Measurements from ENCODE around the gene GPHN.

Gene GPHN

GRCh38 chr14:66910311-66910840 lies 402.4 kb downstream of the GPHN start:
- FAIRE-seq (no peak), DNase-seq (ENCODE audit: insufficient read length, low spot score) (no peak)

GRCh38 chr14:66916421-66916820 lies 408.5 kb downstream of the GPHN start:
- DNase-seq (ENCODE audit: insufficient read length, low spot score) (no peak), FAIRE-seq (no peak)

GRCh38 chr14:66918527-66918926 lies 410.6 kb downstream of the GPHN start:
- FAIRE-seq = no peak
- no peak for DNase-seq (ENCODE audit: insufficient read length, low spot score)

- DNase-seq (ENCODE audit: insufficient read length, low spot score) (no peak), FAIRE-seq (no peak)
Observed at GRCh38 chr14:66920196-66920595, 412.2 kb downstream of the GPHN start.

- FAIRE-seq (no peak), DNase-seq (ENCODE audit: insufficient read length, low spot score) (no peak)
Observed at GRCh38 chr14:66923251-66923650, 415.3 kb downstream of the GPHN start.

GRCh38 chr14:66939409-66939808 lies 431.5 kb downstream of the GPHN start:
- DNase-seq (ENCODE audit: insufficient read length, low spot score) = no peak
- no peak for FAIRE-seq

- DNase-seq (ENCODE audit: insufficient read length, low spot score) (no peak), FAIRE-seq (no peak)
Observed at GRCh38 chr14:66944872-66945271, 436.9 kb downstream of the GPHN start.

- no peak for FAIRE-seq
- DNase-seq (ENCODE audit: insufficient read length, low spot score) = no peak
Observed at GRCh38 chr14:66955159-66955558, 447.2 kb downstream of the GPHN start.

GRCh38 chr14:66959437-66960050 lies 451.6 kb downstream of the GPHN start:
- no peak for DNase-seq (ENCODE audit: insufficient read length, low spot score)
- FAIRE-seq = no peak

- FAIRE-seq (no peak), DNase-seq (ENCODE audit: insufficient read length, low spot score) (no peak)
Observed at GRCh38 chr14:66965831-66966230, 457.9 kb downstream of the GPHN start.

- DNase-seq (ENCODE audit: insufficient read length, low spot score) (no peak), FAIRE-seq (no peak)
Observed at GRCh38 chr14:66972469-66972868, 464.5 kb downstream of the GPHN start.

GRCh38 chr14:66974397-66975025 lies 466.6 kb downstream of the GPHN start:
- DNase-seq (ENCODE audit: insufficient read length, low spot score) (no peak), FAIRE-seq (no peak)

GRCh38 chr14:66975251-66975650 lies 467.3 kb downstream of the GPHN start:
- no peak for FAIRE-seq

GRCh38 chr14:66979101-66979974 lies 471.4 kb downstream of the GPHN start:
- peak; percentile 72 for FAIRE-seq
- no peak for DNase-seq (ENCODE audit: insufficient read length, low spot score)

More at GRCh38 chr14:66975251-66975650, 467.3 kb downstream of the GPHN start:
- no peak for DNase-seq (ENCODE audit: insufficient read length, low spot score)

- FAIRE-seq = no peak
- DNase-seq (ENCODE audit: insufficient read length, low spot score) = no peak
Observed at GRCh38 chr14:66982247-66982646, 474.3 kb downstream of the GPHN start.

- DNase-seq (ENCODE audit: insufficient read length, low spot score) = no peak
- no peak for FAIRE-seq
Observed at GRCh38 chr14:66992776-66993175, 484.8 kb downstream of the GPHN start.

GRCh38 chr14:66993512-66993911 lies 485.6 kb downstream of the GPHN start:
- no peak for DNase-seq (ENCODE audit: insufficient read length, low spot score)
- no peak for FAIRE-seq

GRCh38 chr14:66998013-66998412 lies 490.1 kb downstream of the GPHN start:
- no peak for FAIRE-seq
- no peak for DNase-seq (ENCODE audit: insufficient read length, low spot score)

- FAIRE-seq (no peak), DNase-seq (ENCODE audit: insufficient read length, low spot score) (no peak)
Observed at GRCh38 chr14:66999978-67000377, 492.0 kb downstream of the GPHN start.

GRCh38 chr14:67002994-67003753 lies 495.2 kb downstream of the GPHN start:
- no peak for DNase-seq (ENCODE audit: insufficient read length, low spot score)

GRCh38 chr14:67004521-67004920 lies 496.6 kb downstream of the GPHN start:
- FAIRE-seq = no peak
- no peak for DNase-seq (ENCODE audit: insufficient read length, low spot score)

More at GRCh38 chr14:67002994-67003753, 495.2 kb downstream of the GPHN start:
- FAIRE-seq = no peak
